ENCODE data around the gene PSKH1. TPM values are rescaled to one million over a fixed set of nuclear protein-coding genes. Genes with fewer than 3 reads are reported as not detected.

Gene PSKH1
- total RNA-seq, 2 donors from 2014 or later, result 21.0 to 27.3 TPM

- intact Hi-C loops (cut with DNase I), result no loop called here
- DNase-seq (no peak), ATAC-seq (no peak)
Measured at GRCh38 chr16:67944690-67945391, 51.8 kb downstream of the PSKH1 start.

GRCh38 chr16:67945392-67945933 lies 52.4 kb downstream of the PSKH1 start:
- intact Hi-C loops (cut with DNase I), result no loop called here
- no peak for ATAC-seq
- DNase-seq, result no peak

DNA sequence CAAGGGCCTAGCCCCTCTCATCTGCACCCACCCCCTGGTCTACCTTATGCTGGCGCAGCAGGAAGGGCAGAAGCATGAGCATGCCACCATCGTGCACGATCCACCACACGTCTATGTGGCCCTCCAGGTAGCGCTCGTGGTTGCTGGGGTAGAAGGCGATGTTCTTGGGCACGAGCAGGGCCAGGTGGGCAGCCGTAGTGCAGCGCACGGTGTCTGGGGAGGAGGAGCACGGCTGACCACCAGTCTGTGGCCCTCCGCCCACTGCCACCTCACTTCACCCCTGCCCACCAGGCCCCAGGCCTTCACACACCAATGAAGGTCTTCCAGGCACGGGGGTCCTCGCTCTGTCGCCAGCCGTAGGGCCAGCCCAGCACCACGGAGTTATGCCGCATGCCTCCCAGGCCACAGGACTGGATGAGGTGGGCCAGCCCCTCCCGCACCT lies 53.1 kb downstream of the PSKH1 start:
- intact Hi-C loops (cut with DNase I), result no loop called here
- ATAC-seq (no peak), DNase-seq (no peak)

DNA sequence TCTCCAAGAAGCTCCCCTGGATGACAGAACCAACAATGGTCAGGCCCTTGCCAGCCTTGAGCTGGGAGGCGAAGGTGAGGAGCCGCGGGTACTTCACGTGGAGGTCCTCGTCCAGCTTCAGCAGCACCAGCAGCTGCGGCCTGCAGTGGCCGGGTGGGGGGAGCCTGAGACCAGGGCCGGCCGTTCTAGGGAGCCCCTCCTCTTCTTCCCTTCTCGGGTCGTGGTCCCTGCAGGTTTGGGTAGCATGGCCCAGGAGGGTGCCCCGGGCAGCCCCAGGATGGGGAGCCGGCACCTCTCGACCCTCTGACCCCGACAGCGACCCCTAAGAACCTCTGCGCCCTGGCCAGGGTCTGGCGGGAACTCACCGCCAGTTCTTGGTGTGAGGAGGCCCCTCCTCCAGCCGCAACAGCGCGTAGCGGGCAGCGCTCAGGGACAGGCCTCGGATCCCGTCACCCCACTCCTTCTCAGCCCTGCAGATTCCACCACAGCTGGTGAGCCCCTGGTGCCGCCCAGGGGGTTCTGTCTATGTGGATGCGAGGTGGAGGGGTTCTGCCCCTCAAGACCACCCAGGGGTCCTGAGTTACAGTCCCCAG lies 54.0 kb downstream of the PSKH1 start:
- DNase-seq (no peak), ATAC-seq (no peak)
- intact Hi-C loops (cut with DNase I), result no loop called here

GRCh38 chr16:67948015-67948414 lies 55.0 kb downstream of the PSKH1 start:
- no peak for ATAC-seq
- DNase-seq, result no peak
- intact Hi-C loops (cut with DNase I), result no loop called here

DNA sequence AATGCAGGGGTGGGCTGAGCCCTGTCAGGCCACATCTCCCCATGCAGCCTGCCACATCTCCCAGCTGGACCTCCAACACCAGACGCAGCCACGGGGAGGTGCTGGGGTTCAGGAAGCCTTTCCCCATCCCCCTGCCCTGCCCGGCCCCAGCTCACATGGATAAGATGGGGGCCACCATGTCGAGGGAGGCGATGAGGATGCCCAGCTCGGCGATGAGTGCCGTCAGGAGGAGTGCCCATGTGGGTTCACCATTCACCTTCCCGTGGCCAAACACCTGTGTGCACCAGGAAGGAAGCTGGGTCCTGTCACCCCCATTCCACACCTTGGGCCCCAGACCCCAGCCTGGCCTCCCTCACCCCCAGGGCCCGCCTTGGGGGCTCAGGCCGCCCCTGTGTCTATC lies 56.6 kb downstream of the PSKH1 start:
- DNase-seq (no peak), ATAC-seq (no peak)
- intact Hi-C loops (cut with DNase I), result no loop called here

- DNase-seq, result no peak
- no peak for ATAC-seq
- intact Hi-C loops (cut with DNase I), result no loop called here
Measured at GRCh38 chr16:67950335-67950843, 57.3 kb downstream of the PSKH1 start.

DNA sequence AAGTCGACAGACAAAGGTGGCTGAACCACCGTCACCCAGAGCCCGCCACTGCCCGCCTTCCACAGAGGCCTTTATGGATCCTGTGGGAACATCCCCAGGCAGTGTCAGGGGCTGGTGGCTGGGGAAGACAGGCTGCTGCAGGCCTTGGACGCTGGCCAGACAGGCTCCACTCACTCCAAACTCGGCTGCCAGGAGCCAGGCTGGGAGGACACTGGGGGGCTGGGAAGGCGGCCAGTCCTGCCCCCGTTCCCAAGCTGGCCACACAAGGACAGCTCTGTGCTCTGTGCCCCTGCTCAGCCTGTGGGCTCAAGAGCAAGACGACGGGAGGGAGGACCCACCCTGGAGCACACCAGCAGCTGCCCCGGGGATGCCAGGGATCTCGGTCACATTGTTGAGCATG lies 58.4 kb downstream of the PSKH1 start:
- ATAC-seq (peak; percentile 42 to 78), DNase-seq (peak; percentile 69)
- intact Hi-C loops (cut with DNase I), result no loop called here

DNA sequence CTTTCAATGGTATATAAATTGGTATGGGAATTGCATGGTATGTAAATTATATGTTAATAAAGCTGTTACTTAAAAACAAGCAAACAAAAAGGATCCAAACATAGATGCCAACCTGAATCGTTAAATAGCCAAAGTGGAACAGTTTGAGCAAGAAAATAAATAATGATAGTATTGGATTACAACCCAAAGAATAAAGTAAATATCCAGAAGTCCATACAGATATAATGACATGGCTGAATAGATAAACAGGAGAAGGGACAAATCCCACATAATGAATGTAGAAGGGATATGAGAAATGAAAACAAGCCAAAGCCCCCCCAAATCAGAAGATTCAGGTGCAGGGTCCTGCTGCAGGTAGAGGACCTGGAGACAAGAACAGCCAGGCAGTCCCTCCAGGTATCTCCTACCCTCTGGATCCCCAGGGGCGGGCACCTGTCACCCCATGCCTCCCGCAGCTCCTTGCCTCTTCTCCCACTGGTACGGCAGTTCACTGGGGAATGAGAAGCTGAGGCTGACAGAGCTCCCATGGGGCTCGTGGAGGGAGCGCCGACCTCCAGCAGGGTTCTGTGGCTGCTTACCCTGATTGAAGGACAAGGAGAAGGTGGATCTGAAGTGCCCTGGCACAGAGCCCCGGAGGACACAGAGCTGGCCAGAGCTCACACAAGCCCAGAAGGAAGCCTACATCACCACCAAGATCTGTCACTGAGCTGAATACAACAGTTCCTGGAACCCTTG lies 60.8 kb downstream of the PSKH1 start:
- DNase-seq (no peak), ATAC-seq (no peak)
- intact Hi-C loops (cut with DNase I), result no loop called here

- intact Hi-C loops (cut with DNase I), result no loop called here
- DNase-seq, result no peak
- ATAC-seq, result no peak
Measured at GRCh38 chr16:67954421-67955196, 61.6 kb downstream of the PSKH1 start.

- intact Hi-C loops (cut with DNase I), result no loop called here
- DNase-seq (no peak), ATAC-seq (no peak)
Measured at GRCh38 chr16:67957622-67958021, 64.6 kb downstream of the PSKH1 start.

GRCh38 chr16:67959536-67960329 lies 66.7 kb downstream of the PSKH1 start:
- DNase-seq (peak; percentile 88), ATAC-seq (peak; percentile 70 to 77)
- intact Hi-C loops (cut with DNase I), result no loop called here

- ATAC-seq (no peak), DNase-seq (peak; percentile 74)
- intact Hi-C loops (cut with DNase I), result no loop called here
Measured at GRCh38 chr16:67961551-67961957, 68.5 kb downstream of the PSKH1 start.

- DNase-seq (no peak), ATAC-seq (no peak)
- intact Hi-C loops (cut with DNase I), result no loop called here
Measured at GRCh38 chr16:67962135-67962534, 69.1 kb downstream of the PSKH1 start.

- ATAC-seq, result no peak
- no peak for DNase-seq
- intact Hi-C loops (cut with DNase I), result no loop called here
Measured at GRCh38 chr16:67963292-67963661, 70.2 kb downstream of the PSKH1 start.

DNA sequence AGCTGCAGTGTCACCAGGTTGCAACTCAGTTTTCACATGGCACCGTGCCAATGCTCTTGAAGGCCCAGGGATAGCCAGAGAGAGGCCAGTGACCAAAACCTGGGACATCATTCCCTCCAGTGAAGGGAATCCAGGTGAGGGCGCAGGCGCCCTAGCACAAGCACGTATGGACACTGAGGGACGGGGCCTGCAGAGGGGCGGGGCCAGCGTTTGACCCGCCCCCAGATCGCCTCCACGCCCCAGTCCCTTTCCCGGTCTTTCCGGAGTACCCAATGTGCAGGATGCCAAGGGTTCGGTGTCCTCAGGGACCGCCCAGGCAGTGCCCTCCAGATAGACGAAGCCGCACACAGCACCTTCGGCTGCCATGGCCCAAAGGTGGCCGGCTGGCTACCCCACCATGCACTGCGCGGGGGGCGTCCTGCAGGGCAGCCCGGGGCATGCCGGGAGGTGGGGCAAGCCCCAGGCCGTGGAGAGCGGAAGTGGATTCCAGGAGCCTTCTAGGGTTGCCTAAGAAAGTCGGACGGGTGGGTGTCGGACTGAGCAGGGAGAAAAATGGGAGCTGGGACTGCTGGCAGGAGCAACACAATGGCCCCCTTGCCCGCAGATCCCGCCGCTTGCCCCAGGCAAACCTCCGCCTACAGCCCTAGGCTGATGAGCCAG lies 70.7 kb downstream of the PSKH1 start:
- DNase-seq (peak; percentile 65), ATAC-seq (peak in 1 of 2 donors; percentile 1)
- intact Hi-C loops (cut with DNase I), result no loop called here

- intact Hi-C loops (cut with DNase I), result no loop called here
- ATAC-seq, result no peak
- DNase-seq, result no peak
Measured at GRCh38 chr16:67964477-67965131, 71.5 kb downstream of the PSKH1 start.

All from left cardiac atrium (tissue), 4 donors.